Ascending aorta (tissue), 2 donors: Measurements from ENCODE around the gene ATXN10. TPM values are rescaled to one million over a fixed set of nuclear protein-coding genes. Genes with fewer than 3 reads are reported as not detected.

ENCODE experiments used
- DNase-seq, 2 donors: peaks; one replicate each; pipeline ENCODE4 v3.0.0-alpha.2; 2019; ENCODE audit warnings: low spot score in 2 of 2
- H3K27ac ChIP-seq, 2 donors: fragments of 200-600 bp; sonication (generic); one replicate each; pipeline ENCODE4 v1.5.1; 2016 to 2017; ENCODE audit warnings: mild to moderate bottlenecking in 1 of 2
- H3K27me3 ChIP-seq: fragments of 200-600 bp; sonication (generic); one replicate; pipeline ENCODE4 v1.5.1; 2017
- H3K36me3 ChIP-seq, 2 donors: fragments of 200-600 bp; sonication (generic); one replicate each; pipeline ENCODE4 v1.5.1; 2016
- H3K4me1 ChIP-seq, 2 donors: fragments of 200-600 bp; sonication (generic); one replicate each; pipeline ENCODE4 v1.5.1; 2016 to 2017; ENCODE audit warnings: mild to moderate bottlenecking in 1 of 2
- H3K4me3 ChIP-seq, 2 donors: fragments of 200-600 bp; sonication (generic); one replicate each; pipeline ENCODE4 v1.5.1; 2016 to 2017; ENCODE audit warnings: mild to moderate bottlenecking in 1 of 2
- H3K9me3 ChIP-seq, 2 donors: fragments of 200-600 bp; sonication (generic); one replicate each; pipeline ENCODE4 v1.5.1; 2016
- CTCF ChIP-seq, 3 experiments: fragments of 200-600 bp in 2 of 3; fragments of 450-650 bp in 1 of 3; sonication (generic) in 2 of 3; IDR thresholded peaks; one replicate each; pipeline ENCODE4 v1.5.1; 2016 to 2019; ENCODE audit warnings: antibody characterized with exemption in 3 of 3, mild to moderate bottlenecking in 1 of 3, moderate library complexity in 1 of 3
- intact Hi-C: fragments of 100-400 bp; cut with DNase I; formaldehyde crosslinking; loops from one replicate; pipeline ENCODE4 v1.15.1; 2023
- total RNA-seq: library from RNA; depleted of rRNA; stranded (reverse); fragments of >200 nt; gene quantifications from one replicate; pipeline ENCODE4 v1.1.0, GENCODE V29; 2016

ATXN10 gene
- total RNA-seq, 1 donor from 2014 or later = 82.1 TPM

DNA sequence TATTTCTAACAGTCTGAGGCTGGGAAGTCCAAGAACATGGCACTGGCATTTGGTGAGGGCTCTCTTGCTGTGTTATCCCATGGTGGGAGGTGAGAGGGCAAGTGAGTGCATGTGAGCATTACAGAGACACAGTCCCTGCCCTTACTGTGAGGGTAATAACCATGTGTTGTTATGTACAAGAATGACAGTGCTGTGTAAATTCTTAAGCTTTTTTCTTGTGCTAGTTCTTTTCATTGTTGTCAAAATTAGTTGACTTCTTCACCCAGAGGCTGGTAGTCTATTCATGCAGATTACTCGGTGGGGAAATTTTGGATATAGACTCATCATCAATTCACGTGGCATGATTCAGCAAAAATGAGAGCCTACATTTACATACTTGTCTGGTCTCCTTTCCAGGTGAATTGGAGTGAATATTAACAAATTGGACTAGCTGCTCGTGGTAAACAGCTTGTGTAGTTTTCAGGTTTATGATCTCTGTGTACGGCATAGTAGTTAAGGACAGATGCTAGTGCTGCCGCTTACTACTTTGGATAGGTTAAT lies 49.3 kb downstream of the ATXN10 start:
- no peaks in the 10 kb centered on the region for H3K27me3 ChIP-seq
- no peak overlapping the region for H3K27ac ChIP-seq
- H3K4me3 ChIP-seq = no peak overlapping the region
- peaks cover 1 to 28% of the 10 kb centered on the region in 2 donors for H3K36me3 ChIP-seq
- no peaks in the 10 kb centered on the region for H3K9me3 ChIP-seq
- H3K4me1 ChIP-seq = peaks cover 0 to 4% of the 10 kb centered on the region in 2 donors
- DNase-seq = no peak
- intact Hi-C loops = no loop called here
- TF ChIP-seq CTCF (IDR thresholded peaks at IDR 0.05) = no peak

- Histone ChIP-seq H3K27me3 (no peaks in the 10 kb centered on the region), H3K9me3 (no peaks in the 10 kb centered on the region), H3K36me3 (peaks cover 0 to 28% of the 10 kb centered on the region in 2 donors), H3K4me3 (no peak overlapping the region), H3K27ac (no peak overlapping the region), H3K4me1 (peaks cover 0 to 4% of the 10 kb centered on the region in 2 donors)
- DNase-seq = no peak
- intact Hi-C loops = no loop called here
- no peak for TF ChIP-seq CTCF (IDR thresholded peaks at IDR 0.05)
Measured at GRCh38 chr22:45722006-45722405, 50.4 kb downstream of the ATXN10 start.

DNA sequence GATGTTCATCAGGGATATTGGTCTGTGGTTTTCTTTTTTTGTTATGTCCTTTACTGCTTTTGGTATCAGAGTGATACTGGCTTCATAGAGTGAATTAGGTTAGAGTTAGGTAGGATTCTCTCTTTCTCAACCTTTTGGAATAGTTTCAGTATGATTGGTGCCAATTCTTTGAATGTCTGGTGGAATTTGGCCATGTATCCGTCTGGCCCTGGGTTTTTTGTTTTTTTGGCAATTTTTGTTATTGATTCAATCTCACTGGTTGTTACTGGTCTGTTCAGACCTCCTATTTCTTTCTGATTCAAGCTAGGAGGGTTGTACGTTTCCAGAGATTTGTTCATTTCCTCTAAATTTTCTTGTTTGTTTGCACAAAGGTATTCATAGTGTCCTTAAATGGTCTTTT lies 54.4 kb downstream of the ATXN10 start:
- no peak for DNase-seq
- TF ChIP-seq CTCF (IDR thresholded peaks at IDR 0.05) = no peak

DNA sequence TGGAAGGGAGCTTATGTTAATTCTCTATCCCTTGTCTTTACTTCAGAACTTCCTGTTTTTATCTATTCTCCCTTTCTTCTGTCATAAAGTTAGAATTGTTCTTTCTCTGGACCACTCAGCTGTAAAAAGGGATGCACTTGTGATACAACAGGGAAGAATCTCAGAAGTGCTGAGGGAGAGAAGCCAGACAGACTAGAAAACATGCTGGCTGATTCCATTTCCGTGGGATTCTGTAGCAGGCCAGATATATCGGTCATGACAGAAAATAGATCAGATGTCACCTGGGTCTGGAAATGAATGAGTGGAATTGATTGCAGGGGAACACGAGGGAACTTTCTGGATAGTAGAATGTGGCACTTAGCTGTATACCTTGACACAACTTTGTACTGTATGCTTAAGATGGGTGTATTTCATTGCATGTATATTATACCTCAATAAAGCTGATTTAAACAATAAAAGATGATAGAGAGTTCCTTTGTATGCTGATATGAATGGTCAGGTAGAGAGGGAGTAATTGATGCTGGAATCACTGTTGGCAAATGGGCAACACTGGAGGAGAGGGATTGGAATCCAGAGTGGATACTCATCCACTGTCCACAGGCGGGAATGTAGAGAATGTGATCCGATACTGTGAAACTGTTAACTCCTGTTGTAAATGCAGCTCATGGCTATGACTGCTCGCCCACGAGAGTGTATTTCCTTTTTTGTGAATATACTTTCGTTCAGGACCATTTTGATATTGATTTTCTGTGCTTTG lies 59.6 kb downstream of the ATXN10 start:
- H3K36me3 ChIP-seq = peaks cover 3 to 5% of the 10 kb centered on the region in 2 donors
- no peaks in the 10 kb centered on the region for H3K27me3 ChIP-seq

More for the DNA sequence above, 54.4 kb downstream of the ATXN10 start:
- Histone ChIP-seq H3K36me3 (peaks cover 5 to 12% of the 10 kb centered on the region in 2 donors), H3K9me3 (no peaks in the 10 kb centered on the region), H3K27ac (peak overlapping the region; percentile 7 to 24), H3K4me1 (peaks cover 0 to 4% of the 10 kb centered on the region in 2 donors), H3K27me3 (no peaks in the 10 kb centered on the region), H3K4me3 (no peak overlapping the region)
- intact Hi-C loops = no loop called here

DNA sequence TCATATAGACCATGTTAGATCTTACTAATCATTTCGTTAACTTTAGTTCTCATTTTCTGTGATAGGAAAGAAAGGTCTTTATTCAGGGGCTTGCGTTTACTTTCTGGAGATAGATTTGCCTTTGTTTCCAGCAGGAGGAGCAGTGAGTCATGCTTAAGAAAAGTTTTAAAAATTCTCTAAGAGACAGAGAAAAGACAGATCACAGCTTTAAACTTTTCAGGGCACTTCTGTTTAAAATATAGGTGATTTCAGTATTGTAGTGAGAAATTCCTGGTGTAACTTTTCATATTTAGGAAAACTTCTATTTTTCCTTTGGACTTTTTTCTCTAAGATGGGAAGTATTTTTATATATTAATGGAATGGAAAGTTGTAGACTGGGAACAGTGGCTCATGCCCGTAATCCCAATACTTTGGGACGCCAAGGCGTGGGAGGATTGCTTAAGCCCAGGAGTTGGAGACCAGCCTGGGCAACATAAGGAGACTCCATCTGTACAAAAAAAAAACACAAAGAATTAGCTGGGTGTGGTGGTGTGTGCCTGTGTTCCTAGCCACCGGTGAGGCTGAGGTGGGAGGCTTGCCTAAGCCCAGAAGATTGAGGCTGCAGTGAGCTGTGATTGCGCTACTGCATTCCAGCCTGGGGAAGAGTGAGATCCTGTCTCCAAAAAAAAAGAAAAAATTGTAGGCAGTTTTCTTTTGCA lies 60.3 kb downstream of the ATXN10 start:
- peaks cover 5 to 10% of the 10 kb centered on the region in 2 donors for H3K36me3 ChIP-seq
- intact Hi-C loops = no loop called here
- no peak for DNase-seq
- peak overlapping the region in 1 of 2 donors; percentile 8 for H3K27ac ChIP-seq
- H3K27me3 ChIP-seq = no peaks in the 10 kb centered on the region
- no peaks in the 10 kb centered on the region for H3K4me1 ChIP-seq
- H3K4me3 ChIP-seq = no peak overlapping the region
- H3K9me3 ChIP-seq = no peaks in the 10 kb centered on the region
- TF ChIP-seq CTCF (IDR thresholded peaks at IDR 0.05) = peak; percentile 19 to 55 (median 28)

More for the DNA sequence above, 59.6 kb downstream of the ATXN10 start:
- DNase-seq = no peak
- no peak for TF ChIP-seq CTCF (IDR thresholded peaks at IDR 0.05)
- H3K9me3 ChIP-seq = no peaks in the 10 kb centered on the region
- H3K27ac ChIP-seq = no peak overlapping the region
- intact Hi-C loops = no loop called here
- no peak overlapping the region for H3K4me3 ChIP-seq
- H3K4me1 ChIP-seq = no peaks in the 10 kb centered on the region
